ENCODE results near the gene GPBAR1. TPM values are rescaled to one million over a fixed set of nuclear protein-coding genes. Genes with fewer than 3 reads are reported as not detected.
A peak's percentile ranks its signal among the peaks of the same experiment; 100 is the strongest.

Gene GPBAR1
- total RNA-seq, 1 donor from 2014 or later: 0.92 TPM

DNA sequence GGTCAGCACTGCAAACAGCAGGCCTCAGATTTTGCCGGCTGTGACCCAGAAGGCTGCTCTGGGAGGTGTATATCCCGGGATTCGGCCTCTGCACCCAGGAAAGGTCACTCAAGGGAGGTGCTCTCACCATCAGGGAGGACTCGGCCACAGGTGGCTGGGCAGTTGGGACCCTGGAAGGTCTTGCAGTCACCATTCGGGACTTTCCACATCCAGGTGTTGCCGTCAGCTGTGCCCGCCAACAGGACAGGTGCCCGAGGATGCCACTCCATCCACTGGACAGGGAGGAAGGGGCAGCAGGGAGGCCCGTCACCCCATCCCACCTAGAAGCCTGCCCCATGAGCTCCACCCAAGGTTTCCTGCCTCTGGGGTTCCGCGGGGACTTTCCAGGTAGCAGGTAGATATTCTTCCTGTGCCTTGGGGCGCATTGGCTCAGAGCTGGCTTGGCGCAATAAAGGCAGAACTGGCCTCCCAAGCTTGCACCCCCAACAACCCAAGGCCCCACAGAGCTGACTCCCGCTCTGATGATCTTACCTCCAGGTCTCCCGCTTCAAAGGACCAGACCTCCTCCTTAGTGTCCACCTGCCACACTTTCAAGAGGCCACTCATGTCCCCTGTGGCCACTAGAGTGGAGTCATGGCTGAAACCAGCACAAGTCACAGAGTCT lies 5.6 kb downstream of the GPBAR1 start:
- TF ChIP-seq, protein P1, sequence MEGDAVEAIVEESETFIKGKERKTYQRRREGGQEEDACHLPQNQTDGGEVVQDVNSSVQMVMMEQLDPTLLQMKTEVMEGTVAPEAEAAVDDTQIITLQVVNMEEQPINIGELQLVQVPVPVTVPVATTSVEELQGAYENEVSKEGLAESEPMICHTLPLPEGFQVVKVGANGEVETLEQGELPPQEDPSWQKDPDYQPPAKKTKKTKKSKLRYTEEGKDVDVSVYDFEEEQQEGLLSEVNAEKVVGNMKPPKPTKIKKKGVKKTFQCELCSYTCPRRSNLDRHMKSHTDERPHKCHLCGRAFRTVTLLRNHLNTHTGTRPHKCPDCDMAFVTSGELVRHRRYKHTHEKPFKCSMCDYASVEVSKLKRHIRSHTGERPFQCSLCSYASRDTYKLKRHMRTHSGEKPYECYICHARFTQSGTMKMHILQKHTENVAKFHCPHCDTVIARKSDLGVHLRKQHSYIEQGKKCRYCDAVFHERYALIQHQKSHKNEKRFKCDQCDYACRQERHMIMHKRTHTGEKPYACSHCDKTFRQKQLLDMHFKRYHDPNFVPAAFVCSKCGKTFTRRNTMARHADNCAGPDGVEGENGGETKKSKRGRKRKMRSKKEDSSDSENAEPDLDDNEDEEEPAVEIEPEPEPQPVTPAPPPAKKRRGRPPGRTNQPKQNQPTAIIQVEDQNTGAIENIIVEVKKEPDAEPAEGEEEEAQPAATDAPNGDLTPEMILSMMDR (IDR thresholded peaks at IDR 0.05; ENCODE audit: insufficient read depth, low read length, poor library complexity, severe bottlenecking): no peak
- no peak for DNase-seq (ENCODE audit: low read depth)
- H3K36me3 ChIP-seq (ENCODE audit: control insufficient read depth, insufficient read depth, low read length): no peaks in the 10 kb centered on the region
- no peak overlapping the region for H3K4me3 ChIP-seq (ENCODE audit: low read depth, low read length)
- no peaks in the 10 kb centered on the region for H3K27me3 ChIP-seq (ENCODE audit: control insufficient read depth, insufficient read depth, low read length)

DNA sequence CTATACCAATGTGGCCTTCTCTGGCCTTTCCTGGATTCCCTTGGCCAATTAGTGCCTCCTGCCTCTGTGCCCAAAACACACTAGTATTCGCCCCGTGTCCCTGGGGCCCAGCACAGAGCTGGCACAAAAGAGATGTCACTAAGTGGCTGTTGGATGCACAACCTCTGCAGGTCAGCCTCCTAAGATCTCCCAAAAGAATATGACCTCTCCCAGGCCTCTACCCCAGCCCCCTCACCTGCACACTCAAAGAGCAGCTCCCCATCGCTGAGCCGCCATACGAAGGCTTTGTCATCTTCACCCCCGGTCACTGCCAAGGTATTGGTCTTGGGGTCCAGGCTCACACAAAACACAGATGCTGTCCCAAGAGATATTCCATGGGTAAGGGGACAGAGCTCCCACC lies 6.4 kb downstream of the GPBAR1 start:
- Histone ChIP-seq H3K27me3 (ENCODE audit: control insufficient read depth, insufficient read depth, low read length) (no peaks in the 10 kb centered on the region), H3K4me3 (ENCODE audit: low read depth, low read length) (no peak overlapping the region), H3K36me3 (ENCODE audit: control insufficient read depth, insufficient read depth, low read length) (no peaks in the 10 kb centered on the region)
- TF ChIP-seq, protein P1 (IDR thresholded peaks at IDR 0.05; ENCODE audit: insufficient read depth, low read length, poor library complexity, severe bottlenecking): no peak
- no peak for DNase-seq (ENCODE audit: low read depth)

DNA sequence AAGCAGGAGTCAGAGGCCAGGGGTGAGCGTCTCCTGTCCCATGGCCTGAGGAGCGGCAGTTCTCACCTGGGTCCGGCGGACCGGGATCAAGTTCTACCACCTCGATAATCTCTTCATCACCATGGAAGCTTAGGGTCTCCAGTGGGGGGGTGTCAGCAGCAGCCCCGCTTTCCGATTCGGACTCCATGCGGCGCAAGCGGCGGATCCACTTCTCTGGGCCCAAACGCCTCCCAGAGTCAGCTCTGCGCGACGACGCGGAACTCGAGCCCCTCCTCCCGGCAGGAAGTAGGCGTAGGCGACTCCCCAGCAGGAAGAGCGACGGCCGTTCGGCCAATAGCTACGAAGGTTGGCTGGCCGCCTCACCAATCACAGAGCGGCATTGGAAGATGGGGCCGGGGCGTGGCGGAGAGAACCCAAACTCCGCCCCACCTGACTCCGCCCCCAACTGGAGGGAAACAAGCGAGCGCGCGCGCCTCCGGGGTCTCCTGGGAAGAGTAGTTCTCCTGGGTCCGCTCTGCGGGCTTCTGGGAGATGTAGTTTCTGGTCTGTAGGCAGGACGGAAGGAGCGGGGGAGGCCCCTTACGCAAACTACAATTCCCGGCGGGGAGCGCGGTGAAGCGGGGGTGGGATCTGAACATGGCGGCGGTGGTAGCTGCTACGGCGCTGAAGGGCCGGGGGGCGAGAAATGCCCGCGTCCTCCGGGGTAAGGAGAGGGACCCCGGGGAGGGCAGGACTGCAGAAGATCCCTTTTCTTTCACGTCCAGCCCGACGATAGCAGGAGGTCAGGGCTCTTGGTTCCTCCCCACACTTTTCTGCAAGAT lies 9.3 kb downstream of the GPBAR1 start, which contains the start of the genes AAMP and PNKD:
Gene AAMP (minus strand): TSS at position 238 of the 821 bp plus-strand sequence. CDS start 51 bp downstream, at position 187.
Gene PNKD (plus strand): TSS at position 620 of the 821 bp plus-strand sequence. CDS start 17 bp downstream, at position 637.
- Histone ChIP-seq H3K36me3 (ENCODE audit: control insufficient read depth, insufficient read depth, low read length) (no peaks in the 10 kb centered on the region), H3K27me3 (ENCODE audit: control insufficient read depth, insufficient read depth, low read length) (no peaks in the 10 kb centered on the region), H3K4me3 (ENCODE audit: low read depth, low read length) (peak within 1 kb of the TSS; percentile 79)
- DNase-seq (ENCODE audit: low read depth): peak; percentile 96
- TF ChIP-seq, protein P1 (IDR thresholded peaks at IDR 0.05; ENCODE audit: insufficient read depth, low read length, poor library complexity, severe bottlenecking): no peak

DNA sequence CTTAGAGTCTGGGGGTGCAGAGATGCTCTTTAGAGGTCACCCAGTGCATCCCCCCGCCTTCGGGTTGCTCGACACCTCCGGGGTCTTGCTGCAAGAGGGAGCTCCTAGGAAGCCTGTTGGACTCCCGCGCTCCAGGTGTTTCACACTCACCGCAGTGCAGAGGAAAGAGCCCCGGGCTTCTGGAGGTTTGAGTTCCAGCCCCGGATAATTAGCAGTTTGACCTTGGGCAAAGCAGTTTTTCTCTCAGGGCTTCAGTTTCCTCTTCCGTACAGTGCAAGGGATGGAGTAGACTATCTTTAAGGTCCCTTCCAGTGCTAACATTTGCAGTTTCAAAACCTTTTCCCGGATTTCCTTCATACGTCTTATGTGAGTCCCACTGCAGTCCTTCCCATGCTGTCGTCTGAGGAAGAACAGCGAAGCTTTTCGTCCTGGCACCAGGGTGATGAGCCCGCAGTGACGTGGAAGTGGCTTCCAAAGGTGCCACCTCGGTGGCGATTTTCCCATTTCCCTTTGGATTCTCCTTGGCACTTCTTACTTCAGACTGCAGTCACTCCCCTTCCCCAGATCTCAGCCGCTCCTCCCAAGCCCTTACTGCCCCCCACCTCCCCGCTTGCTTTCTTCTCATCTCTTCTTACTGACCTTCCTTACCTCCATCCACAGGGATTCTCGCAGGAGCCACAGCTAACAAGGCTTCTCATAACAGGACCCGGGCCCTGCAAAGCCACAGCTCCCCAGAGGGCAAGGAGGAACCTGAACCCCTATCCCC lies 10.1 kb downstream of the GPBAR1 start:
- Histone ChIP-seq H3K36me3 (ENCODE audit: control insufficient read depth, insufficient read depth, low read length) (no peaks in the 10 kb centered on the region), H3K4me3 (ENCODE audit: low read depth, low read length) (peak overlapping the region; percentile 79), H3K27me3 (ENCODE audit: control insufficient read depth, insufficient read depth, low read length) (no peaks in the 10 kb centered on the region)
- DNase-seq (ENCODE audit: low read depth): no peak
- TF ChIP-seq, protein P1 (IDR thresholded peaks at IDR 0.05; ENCODE audit: insufficient read depth, low read length, poor library complexity, severe bottlenecking): no peak

DNA sequence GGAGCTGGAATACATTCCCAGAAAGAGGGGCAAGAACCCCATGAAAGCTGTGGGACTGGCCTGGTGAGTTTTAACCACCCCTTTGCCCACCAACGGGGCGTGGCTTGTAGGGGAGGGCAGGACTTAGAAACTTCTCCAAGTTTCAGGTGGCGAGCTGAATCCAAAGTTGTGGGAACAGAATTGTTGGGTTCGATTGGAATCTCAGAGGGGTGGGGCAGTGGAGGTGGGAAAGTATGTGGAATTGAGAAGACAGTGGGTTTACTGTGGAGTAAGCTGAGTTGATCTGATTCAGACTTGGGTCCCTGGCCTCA lies 10.6 kb downstream of the GPBAR1 start:
- Histone ChIP-seq H3K36me3 (ENCODE audit: control insufficient read depth, insufficient read depth, low read length) (peaks cover 1% of the 10 kb centered on the region), H3K27me3 (ENCODE audit: control insufficient read depth, insufficient read depth, low read length) (no peaks in the 10 kb centered on the region), H3K4me3 (ENCODE audit: low read depth, low read length) (peak overlapping the region; percentile 79)
- DNase-seq (ENCODE audit: low read depth): no peak
- TF ChIP-seq, protein P1 (IDR thresholded peaks at IDR 0.05; ENCODE audit: insufficient read depth, low read length, poor library complexity, severe bottlenecking): no peak
